ENCODE measurements around the gene JAZF1. TPM values are rescaled to one million over a fixed set of nuclear protein-coding genes. Genes with fewer than 3 reads are reported as not detected.

JAZF1 gene
- polyA plus RNA-seq, 4 donors, result 0.67 to 4.6 (median 3.5) TPM

DNA sequence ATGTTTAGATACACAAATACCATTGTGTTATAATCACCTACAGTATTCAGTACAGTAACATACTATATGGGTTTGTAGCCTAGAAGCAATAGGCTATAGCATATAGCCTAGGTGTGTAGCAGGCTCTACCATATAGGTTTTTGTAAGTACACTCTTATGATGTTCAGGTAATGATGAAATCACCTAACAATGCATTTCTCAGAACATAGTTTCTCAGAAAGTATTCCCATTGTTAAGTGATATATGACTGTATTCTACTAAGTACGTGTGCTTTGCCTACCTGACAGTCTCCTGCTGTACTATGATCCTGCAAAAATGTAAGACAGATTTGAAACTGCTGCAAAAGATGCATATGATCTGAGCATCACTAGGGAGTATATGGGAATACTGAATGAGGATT lies 137.9 kb downstream of the JAZF1 start:
- no peak overlapping the region for H3K27ac ChIP-seq (ENCODE audit: low read depth in 1 of 3, low read length in 2 of 3)
- DNase-seq (no peak), FAIRE-seq (no peak)
- WGBS, 3 donors, result 74 to 94% (median 82%) methylated on average over 1 of the region's 1 CpG
- H3K4me3 ChIP-seq (ENCODE audit: low read depth in 1 of 3, low read length in 3 of 3), result no peak overlapping the region
- H3K9me3 ChIP-seq (ENCODE audit: control insufficient read depth in 2 of 2, insufficient read depth in 1 of 2, low read depth in 1 of 2, low read length in 1 of 2), result no peaks in the 10 kb centered on the region
- H3K36me3 ChIP-seq (ENCODE audit: control insufficient read depth in 3 of 3, insufficient read depth in 2 of 3, low read depth in 1 of 3, low read length in 3 of 3), result no peaks in the 10 kb centered on the region
- H3K27me3 ChIP-seq (ENCODE audit: control insufficient read depth in 3 of 3, insufficient read depth in 3 of 3, low read length in 3 of 3), result no peaks in the 10 kb centered on the region
- no peaks in the 10 kb centered on the region for H3K4me1 ChIP-seq (ENCODE audit: control insufficient read depth in 3 of 3, insufficient read depth in 2 of 3, low read depth in 1 of 3, low read length in 2 of 3)

GRCh38 chr7:28041508-28042314 lies 138.9 kb downstream of the JAZF1 start:
- Histone ChIP-seq H3K9me3 (ENCODE audit: control insufficient read depth in 2 of 2, insufficient read depth in 1 of 2, low read depth in 1 of 2, low read length in 1 of 2) (no peaks in the 10 kb centered on the region), H3K27me3 (ENCODE audit: control insufficient read depth in 3 of 3, insufficient read depth in 3 of 3, low read length in 3 of 3) (no peaks in the 10 kb centered on the region), H3K4me1 (ENCODE audit: control insufficient read depth in 3 of 3, insufficient read depth in 2 of 3, low read depth in 1 of 3, low read length in 2 of 3) (peaks cover 0 to 4% (median 0%) of the 10 kb centered on the region in 3 donors), H3K4me3 (ENCODE audit: low read depth in 1 of 3, low read length in 3 of 3) (no peak overlapping the region), H3K36me3 (ENCODE audit: control insufficient read depth in 3 of 3, insufficient read depth in 2 of 3, low read depth in 1 of 3, low read length in 3 of 3) (no peaks in the 10 kb centered on the region), H3K27ac (ENCODE audit: low read depth in 1 of 3, low read length in 2 of 3) (no peak overlapping the region)
- WGBS, 3 donors, result 76 to 89% (median 85%) methylated on average over 5 of the region's 5 CpGs
- FAIRE-seq (no peak), DNase-seq (no peak)

DNA sequence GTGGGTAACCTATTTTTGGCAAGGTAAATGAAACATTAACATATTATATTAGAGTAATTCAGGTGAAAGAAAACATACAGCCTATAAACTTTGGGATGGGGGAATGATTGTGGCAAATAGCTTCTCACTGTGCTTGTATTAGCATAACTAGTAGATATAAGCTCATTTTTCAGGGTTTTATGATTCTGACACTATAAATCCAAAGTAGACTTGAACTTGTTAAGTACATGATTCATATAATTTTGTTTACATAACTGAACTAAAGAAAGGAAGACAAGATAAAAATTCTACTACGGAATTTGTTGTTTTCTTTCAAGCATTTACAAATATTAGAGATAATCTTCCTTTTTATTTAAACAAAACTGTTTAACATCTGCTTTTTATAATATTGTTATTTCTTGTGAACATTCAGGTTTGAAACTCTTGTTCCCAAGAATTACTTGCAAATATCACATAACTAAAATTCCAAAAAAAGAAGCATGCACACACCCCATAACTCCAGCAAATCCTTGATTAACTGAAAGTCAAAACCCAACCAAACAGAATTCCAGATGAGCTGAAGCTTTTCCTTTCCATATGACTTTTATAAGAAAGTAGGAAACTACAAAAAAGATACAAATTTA lies 142.3 kb downstream of the JAZF1 start:
- 27 to 58% (median 57%) methylated on average over 1 of the region's 1 CpG for WGBS, 3 donors
- no peaks in the 10 kb centered on the region for H3K9me3 ChIP-seq (ENCODE audit: control insufficient read depth in 2 of 2, insufficient read depth in 1 of 2, low read depth in 1 of 2, low read length in 1 of 2)
- H3K27ac ChIP-seq (ENCODE audit: low read depth in 1 of 3, low read length in 2 of 3), result no peak overlapping the region
- peaks cover 0 to 8% (median 0%) of the 10 kb centered on the region in 3 donors for H3K4me1 ChIP-seq (ENCODE audit: control insufficient read depth in 3 of 3, insufficient read depth in 2 of 3, low read depth in 1 of 3, low read length in 2 of 3)
- H3K36me3 ChIP-seq (ENCODE audit: control insufficient read depth in 3 of 3, insufficient read depth in 2 of 3, low read depth in 1 of 3, low read length in 3 of 3), result no peaks in the 10 kb centered on the region
- no peaks in the 10 kb centered on the region for H3K27me3 ChIP-seq (ENCODE audit: control insufficient read depth in 3 of 3, insufficient read depth in 3 of 3, low read length in 3 of 3)
- H3K4me3 ChIP-seq (ENCODE audit: low read depth in 1 of 3, low read length in 3 of 3), result no peak overlapping the region
- FAIRE-seq (no peak), DNase-seq (no peak)

DNA sequence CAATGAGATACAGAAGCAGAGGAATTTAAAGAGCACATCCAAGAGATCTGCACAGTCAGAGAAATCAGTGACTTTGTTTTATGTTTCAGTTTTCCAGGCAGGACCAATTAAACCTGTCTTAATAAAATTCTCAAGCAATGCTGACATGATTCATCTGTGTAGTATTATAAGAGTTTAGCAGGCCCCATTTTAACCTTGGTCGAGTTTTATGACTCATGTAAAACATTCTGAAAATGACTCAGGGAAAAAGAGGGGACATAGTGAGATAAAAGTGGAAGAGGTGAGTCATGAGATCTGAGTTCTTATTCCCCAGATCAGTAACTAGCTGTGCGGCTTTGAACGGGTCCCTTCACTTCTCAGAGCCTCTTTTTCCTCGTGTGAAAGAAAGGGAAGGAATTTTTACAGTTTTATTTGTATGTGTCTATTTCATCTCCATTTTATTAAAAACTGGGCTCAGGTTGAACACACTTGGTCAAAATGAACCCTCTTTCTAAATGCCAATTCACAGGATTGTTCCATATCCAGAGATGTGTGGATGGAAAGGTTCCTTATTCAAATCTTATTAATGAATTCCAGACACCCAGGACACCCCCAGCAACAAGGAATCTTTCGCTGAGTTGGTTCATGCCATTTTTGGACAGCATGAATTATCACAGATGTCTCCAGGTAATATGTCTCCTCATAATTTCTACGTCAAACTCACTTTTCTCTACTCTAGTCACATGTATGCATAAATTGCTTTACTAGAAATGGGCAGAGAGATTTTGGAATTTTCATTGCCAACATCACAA lies 143.2 kb downstream of the JAZF1 start:
- Histone ChIP-seq H3K4me3 (ENCODE audit: low read depth in 1 of 3, low read length in 3 of 3) (no peak overlapping the region), H3K36me3 (ENCODE audit: control insufficient read depth in 3 of 3, insufficient read depth in 2 of 3, low read depth in 1 of 3, low read length in 3 of 3) (no peaks in the 10 kb centered on the region), H3K27ac (ENCODE audit: low read depth in 1 of 3, low read length in 2 of 3) (peak overlapping the region in 1 of 3 donors; percentile 1), H3K27me3 (ENCODE audit: control insufficient read depth in 3 of 3, insufficient read depth in 3 of 3, low read length in 3 of 3) (no peaks in the 10 kb centered on the region), H3K9me3 (ENCODE audit: control insufficient read depth in 2 of 2, insufficient read depth in 1 of 2, low read depth in 1 of 2, low read length in 1 of 2) (no peaks in the 10 kb centered on the region), H3K4me1 (ENCODE audit: control insufficient read depth in 3 of 3, insufficient read depth in 2 of 3, low read depth in 1 of 3, low read length in 2 of 3) (peaks cover 0 to 8% (median 0%) of the 10 kb centered on the region in 3 donors)
- FAIRE-seq (no peak), DNase-seq (peak; percentile 38 to 70)
- 37 to 52% (median 40%) methylated on average over 6 of the region's 6 CpGs for WGBS, 3 donors

- no peaks in the 10 kb centered on the region for H3K9me3 ChIP-seq (ENCODE audit: control insufficient read depth in 2 of 2, insufficient read depth in 1 of 2, low read depth in 1 of 2, low read length in 1 of 2)
- no peak overlapping the region for H3K4me3 ChIP-seq (ENCODE audit: low read depth in 1 of 3, low read length in 3 of 3)
- H3K27ac ChIP-seq (ENCODE audit: low read depth in 1 of 3, low read length in 2 of 3), result peak overlapping the region in 1 of 3 donors; percentile 1
- FAIRE-seq (no peak), DNase-seq (no peak)
- H3K4me1 ChIP-seq (ENCODE audit: control insufficient read depth in 3 of 3, insufficient read depth in 2 of 3, low read depth in 1 of 3, low read length in 2 of 3), result peaks cover 0 to 8% (median 0%) of the 10 kb centered on the region in 3 donors
- 61 to 73% (median 70%) methylated on average over 3 of the region's 3 CpGs for WGBS, 3 donors
- no peaks in the 10 kb centered on the region for H3K27me3 ChIP-seq (ENCODE audit: control insufficient read depth in 3 of 3, insufficient read depth in 3 of 3, low read length in 3 of 3)
- H3K36me3 ChIP-seq (ENCODE audit: control insufficient read depth in 3 of 3, insufficient read depth in 2 of 3, low read depth in 1 of 3, low read length in 3 of 3), result no peaks in the 10 kb centered on the region
Observed at GRCh38 chr7:28036696-28037095, 143.9 kb downstream of the JAZF1 start.

- Histone ChIP-seq H3K9me3 (ENCODE audit: control insufficient read depth in 2 of 2, insufficient read depth in 1 of 2, low read depth in 1 of 2, low read length in 1 of 2) (no peaks in the 10 kb centered on the region), H3K27ac (ENCODE audit: low read depth in 1 of 3, low read length in 2 of 3) (no peak overlapping the region), H3K4me1 (ENCODE audit: control insufficient read depth in 3 of 3, insufficient read depth in 2 of 3, low read depth in 1 of 3, low read length in 2 of 3) (peaks cover 0 to 8% (median 0%) of the 10 kb centered on the region in 3 donors), H3K4me3 (ENCODE audit: low read depth in 1 of 3, low read length in 3 of 3) (no peak overlapping the region), H3K27me3 (ENCODE audit: control insufficient read depth in 3 of 3, insufficient read depth in 3 of 3, low read length in 3 of 3) (no peaks in the 10 kb centered on the region), H3K36me3 (ENCODE audit: control insufficient read depth in 3 of 3, insufficient read depth in 2 of 3, low read depth in 1 of 3, low read length in 3 of 3) (no peaks in the 10 kb centered on the region)
- FAIRE-seq, result no peak
- 77 to 95% (median 91%) methylated on average over 4 of the region's 4 CpGs for whole genome bisulfite sequencing, 3 donors
- DNase-seq, result no peak
Observed at GRCh38 chr7:28033386-28033785, 147.2 kb downstream of the JAZF1 start.

DNA sequence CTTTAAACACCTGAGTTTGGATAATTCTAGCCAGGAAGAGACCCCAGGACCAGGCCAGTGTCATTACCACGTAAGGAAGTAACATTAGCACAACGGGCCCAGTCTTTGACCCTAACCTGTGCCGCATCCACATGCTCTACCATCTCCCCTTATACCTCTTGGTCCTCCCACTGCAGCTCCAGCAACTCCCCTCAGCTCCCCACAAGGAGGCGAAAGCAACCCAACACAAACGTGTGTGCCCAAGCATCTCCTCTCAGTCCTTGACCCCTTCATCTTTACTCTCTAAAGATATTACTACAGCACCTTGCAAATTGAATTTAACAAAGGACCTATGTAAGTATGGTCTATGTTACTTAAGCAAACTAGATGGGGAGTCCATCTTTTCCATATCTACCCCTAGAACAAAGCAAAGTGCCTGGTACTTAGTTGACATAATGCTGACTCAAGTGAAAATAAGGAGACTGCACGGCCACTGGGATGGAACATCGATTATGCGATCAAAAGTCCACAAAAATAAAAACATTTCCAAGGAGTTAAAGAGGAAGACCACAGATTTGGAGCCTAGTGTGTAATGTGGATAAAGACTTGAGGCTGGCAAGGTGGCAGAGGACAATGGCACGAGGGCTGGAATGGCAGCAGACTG lies 147.7 kb downstream of the JAZF1 start:
- no peak overlapping the region for H3K27ac ChIP-seq (ENCODE audit: low read depth in 1 of 3, low read length in 2 of 3)
- no peak for FAIRE-seq
- no peak overlapping the region for H3K4me3 ChIP-seq (ENCODE audit: low read depth in 1 of 3, low read length in 3 of 3)
- no peaks in the 10 kb centered on the region for H3K9me3 ChIP-seq (ENCODE audit: control insufficient read depth in 2 of 2, insufficient read depth in 1 of 2, low read depth in 1 of 2, low read length in 1 of 2)
- H3K4me1 ChIP-seq (ENCODE audit: control insufficient read depth in 3 of 3, insufficient read depth in 2 of 3, low read depth in 1 of 3, low read length in 2 of 3), result peaks cover 0 to 8% (median 0%) of the 10 kb centered on the region in 3 donors
- no peaks in the 10 kb centered on the region for H3K36me3 ChIP-seq (ENCODE audit: control insufficient read depth in 3 of 3, insufficient read depth in 2 of 3, low read depth in 1 of 3, low read length in 3 of 3)
- WGBS, 3 donors, result 83 to 87% (median 86%) methylated on average over 9 of the region's 9 CpGs
- no peak for DNase-seq
- no peaks in the 10 kb centered on the region for H3K27me3 ChIP-seq (ENCODE audit: control insufficient read depth in 3 of 3, insufficient read depth in 3 of 3, low read length in 3 of 3)

DNA sequence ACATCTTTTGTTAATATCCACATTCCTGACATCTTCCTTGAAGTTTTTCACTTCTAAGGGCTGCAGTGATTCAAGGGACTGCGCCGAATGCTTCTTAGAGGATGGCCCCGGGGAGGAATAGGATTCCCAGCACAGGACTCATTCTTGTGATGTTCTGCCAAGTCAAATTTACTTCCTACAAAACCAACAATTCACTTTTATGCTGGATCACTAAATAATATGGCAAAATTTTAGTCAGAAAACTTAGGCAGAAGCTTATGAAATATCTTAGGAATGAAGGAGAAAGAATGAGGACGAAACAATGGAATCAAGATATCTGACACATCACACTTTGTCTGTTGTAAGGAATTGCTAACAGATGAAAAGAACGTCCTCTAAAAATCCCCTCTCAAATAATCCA lies 151.5 kb downstream of the JAZF1 start:
- Histone ChIP-seq H3K27ac (ENCODE audit: low read depth in 1 of 3, low read length in 2 of 3) (no peak overlapping the region), H3K36me3 (ENCODE audit: control insufficient read depth in 3 of 3, insufficient read depth in 2 of 3, low read depth in 1 of 3, low read length in 3 of 3) (no peaks in the 10 kb centered on the region), H3K4me3 (ENCODE audit: low read depth in 1 of 3, low read length in 3 of 3) (no peak overlapping the region), H3K27me3 (ENCODE audit: control insufficient read depth in 3 of 3, insufficient read depth in 3 of 3, low read length in 3 of 3) (no peaks in the 10 kb centered on the region), H3K4me1 (ENCODE audit: control insufficient read depth in 3 of 3, insufficient read depth in 2 of 3, low read depth in 1 of 3, low read length in 2 of 3) (no peaks in the 10 kb centered on the region), H3K9me3 (ENCODE audit: control insufficient read depth in 2 of 2, insufficient read depth in 1 of 2, low read depth in 1 of 2, low read length in 1 of 2) (no peaks in the 10 kb centered on the region)
- WGBS, 3 donors, result 84 to 90% (median 89%) methylated on average over 5 of the region's 5 CpGs
- DNase-seq, result no peak
- FAIRE-seq, result no peak
